GM18526 (cell line): ENCODE data around the gene TMEM63B.

Experiments used
- POLR2A ChIP-seq: IDR thresholded peaks from 3 replicates; pipeline ENCODE4 v1.6.1; 2011; ENCODE audit not compliant: insufficient read length; ENCODE audit errors: extremely low read depth

The TMEM63B gene

DNA sequence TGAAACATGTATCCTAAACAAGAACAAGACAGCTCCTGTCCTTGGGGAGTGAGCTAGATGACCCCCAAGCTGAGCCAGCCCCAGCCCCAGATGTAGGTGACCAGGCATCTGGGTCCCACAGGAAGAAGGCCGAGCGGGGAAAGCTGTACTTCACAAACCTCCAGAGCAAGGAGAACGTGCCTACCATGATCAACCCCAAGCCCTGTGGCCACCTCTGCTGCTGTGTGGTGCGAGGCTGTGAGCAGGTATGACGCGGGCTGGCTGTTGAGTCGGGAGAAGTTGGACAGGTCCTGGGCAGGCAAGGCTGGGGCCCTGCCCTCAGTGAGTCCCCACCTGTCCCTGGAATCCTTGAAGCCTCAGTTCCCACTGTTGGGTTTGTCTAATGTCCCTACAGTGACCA, 19.9 kb downstream of the TMEM63B start:
- TF ChIP-seq POLR2A: no peak

DNA sequence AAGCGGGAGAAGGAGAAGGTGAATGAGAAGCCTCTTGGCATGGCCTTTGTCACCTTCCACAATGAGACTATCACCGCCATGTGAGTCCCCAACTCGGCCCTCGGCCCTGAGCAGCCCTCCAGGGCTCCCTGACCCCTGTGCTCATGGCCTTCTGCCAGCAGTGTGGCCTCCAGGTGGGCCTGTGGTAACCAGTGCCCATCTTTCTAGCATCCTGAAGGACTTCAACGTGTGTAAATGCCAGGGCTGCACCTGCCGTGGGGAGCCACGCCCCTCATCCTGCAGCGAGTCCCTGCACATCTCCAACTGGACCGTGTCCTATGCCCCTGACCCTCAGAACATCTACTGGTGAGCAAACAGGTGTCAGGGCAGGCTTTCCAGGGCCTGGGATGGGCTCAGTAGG, 21.0 kb downstream of the TMEM63B start:
- TF ChIP-seq POLR2A: no peak

DNA sequence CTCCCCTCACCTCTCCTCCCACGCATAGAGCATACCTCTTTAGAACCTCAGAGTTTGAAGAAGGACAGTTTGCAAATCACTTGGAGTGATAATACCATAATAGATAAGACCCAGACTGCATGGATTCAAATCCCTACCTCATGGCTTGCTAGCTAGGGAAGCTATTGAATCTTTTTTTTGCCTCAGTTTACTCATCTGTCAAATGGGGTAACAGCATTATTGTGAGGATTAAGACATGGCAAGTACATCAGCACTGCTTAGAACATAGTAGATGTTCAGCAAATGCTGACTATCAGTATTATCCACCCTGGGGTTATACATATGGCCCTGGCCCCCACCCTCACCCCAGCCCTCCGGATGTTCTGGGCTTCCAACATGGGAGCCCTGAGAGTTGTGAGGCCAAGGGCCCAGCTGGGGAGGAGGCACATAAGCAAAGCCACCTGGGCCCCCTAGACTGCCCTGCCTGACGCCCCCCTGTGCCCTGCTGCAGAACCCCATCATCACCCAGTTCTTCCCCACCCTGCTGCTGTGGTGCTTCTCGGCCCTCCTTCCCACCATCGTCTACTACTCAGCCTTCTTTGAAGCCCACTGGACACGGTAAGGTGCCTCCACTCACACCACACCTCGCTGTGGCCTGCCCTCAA, 22.1 kb downstream of the TMEM63B start:
- no peak for TF ChIP-seq POLR2A

DNA sequence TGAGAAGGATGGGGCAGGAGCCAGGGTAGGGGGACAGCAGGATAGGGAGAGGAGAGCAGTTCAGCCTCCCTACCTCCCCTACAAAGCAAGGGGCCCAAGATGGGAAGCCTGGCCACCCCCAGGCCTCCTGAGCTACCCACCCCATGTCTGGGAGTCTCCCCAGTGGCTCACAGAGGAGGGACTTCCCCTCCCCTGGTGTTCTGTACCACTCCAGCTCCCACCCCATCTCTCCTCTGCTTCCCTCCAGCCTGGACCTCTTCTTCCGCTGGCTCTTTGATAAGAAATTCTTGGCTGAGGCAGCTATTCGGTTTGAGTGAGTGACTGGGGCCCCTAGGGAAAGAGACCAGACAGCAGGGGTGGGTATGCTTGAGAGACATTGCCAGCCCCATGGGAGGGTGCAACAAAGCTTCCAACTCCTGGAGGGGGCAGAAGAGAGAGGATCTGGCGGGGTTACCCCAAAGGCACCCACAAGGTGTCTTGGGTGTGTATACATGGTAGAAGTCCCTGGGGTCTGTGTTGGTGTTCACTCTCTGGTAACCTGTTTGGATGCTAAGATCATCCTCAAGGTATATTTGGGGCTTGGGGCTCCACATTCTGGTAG, 23.1 kb downstream of the TMEM63B start:
- TF ChIP-seq POLR2A: no peak

DNA sequence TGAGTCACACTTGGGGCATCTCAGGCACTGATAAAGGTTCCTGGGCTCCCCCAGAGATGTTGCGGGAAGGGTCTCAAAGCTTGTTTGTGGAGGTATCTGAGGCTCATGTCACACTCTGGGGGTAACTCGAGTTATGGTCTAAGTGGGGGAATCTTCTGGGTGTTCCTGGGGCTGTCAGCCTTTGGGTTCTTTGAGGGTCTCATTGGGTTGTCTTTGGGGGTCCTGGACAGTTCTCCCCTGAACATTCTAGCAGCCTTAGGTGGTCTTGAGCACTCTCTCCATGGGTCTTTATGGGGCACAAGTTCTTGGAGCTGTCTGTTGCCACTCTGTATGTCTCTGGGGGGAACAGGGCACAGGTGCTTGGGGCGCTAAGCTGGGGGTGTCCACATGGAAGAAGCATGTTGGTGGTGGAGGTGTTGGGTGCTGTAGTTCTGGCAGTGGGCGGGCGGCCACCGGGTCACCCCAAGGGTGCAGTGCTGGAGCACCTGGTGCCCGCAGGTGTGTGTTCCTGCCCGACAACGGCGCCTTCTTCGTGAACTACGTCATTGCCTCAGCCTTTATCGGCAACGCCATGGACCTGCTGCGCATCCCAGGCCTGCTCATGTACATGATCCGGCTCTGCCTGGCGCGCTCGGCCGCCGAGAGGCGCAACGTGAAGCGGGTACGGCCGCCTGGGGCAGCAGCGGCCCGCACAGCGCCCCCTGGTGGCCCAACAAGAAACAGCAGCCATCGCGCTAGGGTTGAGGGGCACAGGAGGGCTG, 24.2 kb downstream of the TMEM63B start:
- no peak for TF ChIP-seq POLR2A

DNA sequence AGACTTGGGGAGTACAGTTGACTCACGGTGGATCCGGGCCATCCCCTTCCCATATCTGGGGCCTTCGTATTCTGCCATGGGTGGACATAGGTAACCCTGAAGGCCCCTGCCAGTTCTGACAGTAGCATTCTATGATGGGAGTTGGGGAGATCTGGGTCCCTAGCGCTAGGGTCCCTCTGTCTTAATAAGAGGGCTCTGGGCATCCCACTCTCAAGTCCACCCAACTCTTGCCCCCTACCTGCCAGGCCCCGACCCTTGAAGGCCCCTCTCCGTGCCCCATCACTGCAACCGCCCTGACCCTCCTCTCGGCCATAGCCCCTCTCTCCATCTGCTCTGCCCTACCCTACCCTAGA, 24.7 kb downstream of the TMEM63B start:
- no peak for TF ChIP-seq POLR2A

DNA sequence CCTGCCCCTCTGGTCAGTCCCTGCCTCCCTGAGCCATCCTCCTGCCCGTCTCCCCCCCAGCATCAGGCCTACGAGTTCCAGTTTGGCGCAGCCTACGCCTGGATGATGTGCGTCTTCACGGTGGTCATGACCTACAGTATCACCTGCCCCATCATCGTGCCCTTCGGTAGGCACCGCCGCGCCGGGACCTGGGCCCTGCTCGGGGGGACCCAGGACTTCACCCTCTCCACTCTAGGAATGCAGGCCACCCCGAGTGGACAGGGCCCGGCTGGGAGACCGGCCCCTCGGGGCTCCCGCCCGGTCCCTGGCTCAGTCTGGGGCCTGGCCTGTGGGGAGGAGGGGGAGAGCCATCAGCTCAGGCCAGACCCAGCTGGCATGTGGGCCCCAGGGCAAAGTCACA, 25.2 kb downstream of the TMEM63B start:
- no peak for TF ChIP-seq POLR2A

DNA sequence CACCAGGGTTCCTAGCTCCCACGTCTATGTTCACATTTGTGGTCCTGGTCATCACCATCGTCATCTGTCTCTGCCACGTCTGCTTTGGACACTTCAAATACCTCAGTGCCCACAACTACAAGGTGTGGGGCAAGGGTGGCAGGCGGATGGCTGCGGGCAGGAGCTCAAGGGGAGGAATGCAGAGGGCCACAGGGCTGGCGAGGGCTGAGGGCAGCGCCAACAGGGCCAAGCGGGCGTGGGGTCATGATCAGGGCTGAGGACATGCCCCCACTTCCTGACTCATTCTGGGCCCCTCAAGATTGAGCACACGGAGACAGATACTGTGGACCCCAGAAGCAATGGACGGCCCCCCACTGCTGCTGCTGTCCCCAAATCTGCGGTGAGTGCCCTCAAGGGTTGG, 26.7 kb downstream of the TMEM63B start:
- TF ChIP-seq POLR2A: no peak

DNA sequence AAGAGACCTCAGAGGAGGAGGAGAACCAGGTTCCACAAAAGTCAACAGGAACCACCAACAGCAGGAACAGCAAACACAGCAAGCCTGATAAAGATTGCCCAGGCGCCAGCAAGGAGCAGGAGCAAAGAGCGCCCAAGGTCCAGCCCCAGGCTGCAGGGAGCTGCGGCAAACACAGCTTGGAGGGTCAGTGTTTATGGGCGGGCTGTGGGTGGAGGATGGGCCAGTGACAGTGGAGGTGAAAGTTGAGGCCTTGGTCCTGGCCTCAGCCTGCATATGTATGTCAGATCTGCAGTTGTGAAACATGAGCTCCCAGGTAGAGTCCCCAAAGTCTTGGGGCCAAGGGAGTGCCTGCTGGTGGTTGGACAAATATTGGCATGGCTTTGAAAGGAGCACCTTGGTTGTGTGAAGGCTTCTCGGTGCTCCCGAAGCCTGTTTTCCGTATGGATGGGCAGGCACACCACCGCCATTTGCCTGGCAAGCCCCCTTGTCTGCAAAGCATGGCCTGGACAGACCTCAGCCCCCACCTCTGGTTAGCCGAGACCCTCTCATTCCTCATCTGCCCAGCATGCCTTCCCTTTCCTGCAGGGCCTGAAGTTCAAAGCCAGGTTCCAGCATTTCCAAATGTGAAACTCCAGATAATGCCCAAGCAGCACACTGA, 29.3 kb downstream of the TMEM63B start:
- no peak for TF ChIP-seq POLR2A

DNA sequence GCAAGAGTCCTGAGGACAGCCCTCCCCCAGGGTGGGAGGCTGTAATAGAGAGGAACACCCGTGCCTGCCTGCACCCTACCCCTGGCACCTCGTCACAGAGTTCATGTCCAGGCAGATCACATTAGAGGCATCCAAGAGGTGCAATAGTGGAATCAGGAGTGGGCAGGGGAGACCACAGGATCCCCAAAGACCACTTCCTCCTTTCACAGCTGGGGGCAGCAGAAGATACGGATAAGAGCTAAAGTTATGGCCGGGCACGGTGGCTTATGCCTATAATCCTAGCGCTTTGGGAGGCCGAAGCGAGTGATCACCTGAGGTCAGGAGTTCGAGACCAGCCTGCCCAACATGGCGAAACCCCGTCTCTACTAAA, 29.8 kb downstream of the TMEM63B start:
- no peak for TF ChIP-seq POLR2A

DNA sequence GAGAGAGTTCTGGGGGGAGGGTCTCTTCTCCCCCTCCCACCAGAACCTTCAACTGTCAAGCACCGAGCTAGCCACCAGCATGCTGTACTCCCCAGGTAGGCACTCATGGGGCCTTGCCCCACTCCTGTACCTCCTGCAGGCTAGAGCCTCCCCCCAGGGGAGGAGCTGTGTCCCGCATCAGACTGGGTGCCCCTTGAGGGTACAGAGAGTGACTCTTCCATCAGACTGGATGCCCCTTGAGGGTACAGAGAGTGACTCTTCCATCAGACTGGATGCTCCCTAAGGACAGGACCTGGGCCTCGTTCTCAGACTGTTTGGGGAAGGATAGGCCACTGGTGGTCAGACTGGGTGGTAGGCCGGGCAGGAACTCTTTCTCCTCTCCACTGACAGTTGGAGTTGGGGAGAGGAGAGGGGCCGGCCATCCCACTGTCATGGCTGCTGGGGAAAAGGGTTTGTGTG, 31.4 kb downstream of the TMEM63B start, which contains the start of gene CAPN11:
Gene CAPN11, plus strand, starts transcription at position 51 of the 459 bp plus-strand sequence. Its CDS starts 29 bp downstream, at position 80.
- no peak for TF ChIP-seq POLR2A

DNA sequence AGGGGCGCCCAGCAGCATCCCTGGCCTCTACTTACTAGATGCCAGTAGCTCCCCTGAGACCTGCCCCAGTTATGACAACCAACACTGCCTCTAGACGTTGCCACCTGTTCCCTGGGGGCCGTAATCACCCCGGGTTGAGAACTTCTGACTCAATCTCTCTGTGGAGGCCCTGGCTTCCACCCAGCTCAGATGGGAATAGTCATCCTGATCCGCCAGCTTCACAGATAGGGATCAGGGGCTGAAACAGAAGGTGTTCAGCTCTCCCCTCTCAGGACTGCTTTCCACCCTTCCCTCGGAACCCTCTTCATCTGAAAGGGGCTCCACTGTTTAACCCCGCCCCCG, 34.6 kb downstream of the TMEM63B start:
- TF ChIP-seq POLR2A: no peak

DNA sequence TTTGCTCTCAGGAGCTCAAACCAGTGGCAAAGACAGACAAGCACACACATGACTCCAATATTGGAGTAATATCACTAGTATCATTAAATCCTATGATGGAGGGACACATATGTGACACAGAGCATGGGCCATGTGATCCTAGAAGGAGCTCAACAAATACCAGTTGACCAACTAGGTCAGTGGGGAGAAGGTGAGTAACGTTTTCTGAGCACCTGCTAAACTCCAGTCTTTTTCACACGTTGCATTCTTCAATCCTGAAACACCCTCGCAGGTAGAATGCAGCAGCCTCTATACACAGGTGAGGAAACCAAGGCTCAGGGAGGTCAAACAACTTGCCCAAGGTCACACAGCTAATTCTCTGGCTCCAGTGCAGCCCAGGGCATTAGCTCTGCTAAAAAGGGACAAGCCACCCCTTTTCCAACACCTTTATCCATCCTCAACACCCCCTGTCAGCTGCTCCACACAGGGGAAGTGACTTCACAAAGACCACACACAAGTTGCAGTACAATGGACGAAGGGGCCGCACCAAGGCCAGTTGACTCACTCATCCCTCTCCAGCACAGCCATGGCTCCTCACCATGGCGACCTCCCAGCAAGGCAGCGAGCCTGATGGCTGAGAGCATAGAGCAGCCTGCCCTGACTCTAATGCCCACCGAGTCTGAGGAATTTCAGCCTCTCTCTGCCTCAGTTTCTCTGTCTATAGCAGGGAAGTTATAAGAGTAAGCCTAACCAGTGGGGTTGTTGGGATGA, 35.7 kb downstream of the TMEM63B start:
- TF ChIP-seq POLR2A: no peak

DNA sequence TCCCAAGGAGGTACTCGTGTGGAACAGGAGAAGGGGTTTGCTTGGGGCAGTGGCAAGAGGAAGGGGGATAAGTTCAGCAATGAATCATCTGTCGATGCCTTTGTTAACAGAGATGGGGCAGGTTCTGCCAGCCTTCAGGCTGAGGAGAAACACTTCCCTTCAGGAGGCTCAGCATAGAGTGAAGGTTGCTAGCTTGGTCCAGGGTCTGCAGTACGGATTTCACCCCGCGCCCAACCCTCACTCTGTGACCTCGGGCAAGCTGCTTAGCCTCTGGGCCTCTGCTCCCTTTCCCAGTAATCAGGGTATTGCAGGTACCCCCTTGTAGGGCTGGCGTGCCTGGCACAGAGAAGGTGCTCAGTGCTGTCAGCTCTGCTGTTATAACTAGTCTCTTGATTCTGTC, 38.8 kb downstream of the TMEM63B start:
- no peak for TF ChIP-seq POLR2A

DNA sequence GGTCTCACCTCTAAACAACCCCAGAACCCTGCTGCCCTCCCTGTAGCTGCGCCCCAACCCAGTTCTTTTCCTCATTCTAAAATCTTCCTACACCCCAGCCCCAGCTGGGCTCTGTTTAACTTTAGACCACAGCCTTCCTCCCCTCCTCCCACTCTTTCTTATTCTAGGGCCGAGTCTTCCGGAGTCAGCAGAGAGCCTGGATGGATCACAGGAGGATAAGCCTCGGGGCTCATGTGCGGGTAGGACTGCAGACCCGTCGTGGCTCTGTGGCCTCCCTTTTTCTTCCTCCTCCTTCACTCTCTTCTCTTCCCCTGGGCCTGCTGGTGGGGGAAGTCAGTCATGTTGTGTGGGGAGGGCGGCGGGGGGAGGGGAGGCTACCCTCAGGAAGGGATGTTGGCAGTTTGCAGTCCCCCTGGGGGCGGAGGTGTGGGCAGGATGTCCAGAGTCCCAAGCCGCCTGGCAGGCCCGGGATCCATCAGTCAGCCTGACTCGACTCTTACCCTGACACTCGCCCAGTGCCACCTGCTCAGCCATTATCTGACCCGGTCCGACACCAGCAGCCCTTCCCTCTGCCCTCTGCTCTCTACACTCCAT, 39.3 kb downstream of the TMEM63B start:
- TF ChIP-seq POLR2A: no peak
